Thyroid gland (tissue), 4 donors: ENCODE results near the gene NEXN. TPM values are rescaled to one million over a fixed set of nuclear protein-coding genes. Genes with fewer than 3 reads are reported as not detected.

Experiments
- DNase-seq, 2 donors: peaks; one replicate each; pipeline ENCODE4 v3.0.0-alpha.2; 2019
- H3K27ac ChIP-seq, 3 donors: fragments of 200-600 bp; sonication (generic); 1 replicate in 2 of 3; 2 replicates in 1 of 3; pipeline ENCODE4 v1.5.1; 2016 to 2019; ENCODE audit warnings: mild to moderate bottlenecking in 1 of 3, moderate library complexity in 1 of 3
- H3K27me3 ChIP-seq: fragments of 200-600 bp; sonication (generic); one replicate; pipeline ENCODE4 v1.5.1; 2019
- H3K36me3 ChIP-seq, 2 donors: fragments of 200-600 bp; sonication (generic); one replicate each; pipeline ENCODE4 v1.5.1; 2016 to 2019
- H3K4me1 ChIP-seq, 2 donors: fragments of 200-600 bp; sonication (generic); one replicate each; pipeline ENCODE4 v1.5.1; 2017 to 2019
- H3K4me3 ChIP-seq, 3 donors: fragments of 200-600 bp; sonication (generic); replicated peaks in 1 of 3; 1 replicate in 2 of 3; 2 replicates in 1 of 3; pipeline ENCODE4 v1.5.1; 2016; ENCODE audit warnings: mild to moderate bottlenecking in 1 of 3
- H3K9me3 ChIP-seq: fragments of 200-600 bp; sonication (generic); one replicate; pipeline ENCODE4 v1.5.1; 2017
- POLR2A ChIP-seq, 2 donors: fragments of 450-650 bp; IDR thresholded peaks; one replicate each; pipeline ENCODE4 v1.6.1; 2017; ENCODE audit warnings: antibody characterized with exemption in 2 of 2, mild to moderate bottlenecking in 2 of 2, moderate library complexity in 1 of 2
- WGBS, 2 donors: methylation state at CpG; one replicate each; pipeline ENCODE4 v1.1.5; 2017; 5-methylcytosine and 5-hydroxymethylcytosine counted together
- intact Hi-C: fragments of 100-400 bp; cut with DNase I; formaldehyde crosslinking; loops from one replicate; pipeline ENCODE4 v1.15.1; 2023
- total RNA-seq, 4 donors: library from RNA; depleted of rRNA; stranded (reverse); fragments of >200 nt; gene quantifications; one replicate each; pipeline ENCODE4 v1.2.3, GENCODE V29; 2016
- TF ChIP-seq, protein P1 (sequence below), 6 experiments: fragments of 200-600 bp in 3 of 6; fragments of 450-650 bp in 3 of 6; sonication (generic) in 3 of 6; IDR thresholded peaks; one replicate each; pipeline ENCODE4 v1.5.1; 2016 to 2019; ENCODE audit warnings: antibody characterized with exemption in 6 of 6, mild to moderate bottlenecking in 2 of 6, inconsistent platforms in 1 of 6, moderate library complexity in 1 of 6

Gene NEXN
- total RNA-seq, 4 donors from 2014 or later: 5.7 to 16.5 (median 11.0) TPM

DNA sequence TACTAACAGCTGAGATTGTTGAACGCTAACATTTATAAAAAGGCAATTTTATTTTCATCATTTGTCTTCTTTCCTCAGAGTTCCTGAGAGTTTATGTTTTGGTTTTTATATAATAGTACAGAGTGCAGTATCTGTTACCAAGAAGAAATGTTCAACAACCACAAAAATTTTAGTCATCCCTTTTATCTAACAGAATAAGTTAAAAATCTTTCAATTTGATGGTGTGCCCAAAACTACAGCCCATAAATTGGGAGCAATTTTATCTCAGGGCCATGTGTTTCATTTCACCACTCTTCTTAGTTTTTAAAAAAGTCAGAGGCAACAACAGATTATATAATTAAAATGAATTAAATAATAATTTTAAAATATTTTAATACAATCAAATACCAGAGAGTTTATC is 37.1 kb downstream of the NEXN start:
- WGBS, 2 donors: 49 to 67% methylated on average over 1 of the region's 1 CpG
- TF ChIP-seq, protein P1, sequence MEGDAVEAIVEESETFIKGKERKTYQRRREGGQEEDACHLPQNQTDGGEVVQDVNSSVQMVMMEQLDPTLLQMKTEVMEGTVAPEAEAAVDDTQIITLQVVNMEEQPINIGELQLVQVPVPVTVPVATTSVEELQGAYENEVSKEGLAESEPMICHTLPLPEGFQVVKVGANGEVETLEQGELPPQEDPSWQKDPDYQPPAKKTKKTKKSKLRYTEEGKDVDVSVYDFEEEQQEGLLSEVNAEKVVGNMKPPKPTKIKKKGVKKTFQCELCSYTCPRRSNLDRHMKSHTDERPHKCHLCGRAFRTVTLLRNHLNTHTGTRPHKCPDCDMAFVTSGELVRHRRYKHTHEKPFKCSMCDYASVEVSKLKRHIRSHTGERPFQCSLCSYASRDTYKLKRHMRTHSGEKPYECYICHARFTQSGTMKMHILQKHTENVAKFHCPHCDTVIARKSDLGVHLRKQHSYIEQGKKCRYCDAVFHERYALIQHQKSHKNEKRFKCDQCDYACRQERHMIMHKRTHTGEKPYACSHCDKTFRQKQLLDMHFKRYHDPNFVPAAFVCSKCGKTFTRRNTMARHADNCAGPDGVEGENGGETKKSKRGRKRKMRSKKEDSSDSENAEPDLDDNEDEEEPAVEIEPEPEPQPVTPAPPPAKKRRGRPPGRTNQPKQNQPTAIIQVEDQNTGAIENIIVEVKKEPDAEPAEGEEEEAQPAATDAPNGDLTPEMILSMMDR (IDR thresholded peaks at IDR 0.05): no peak
- no peak for TF ChIP-seq POLR2A (IDR thresholded peaks at IDR 0.05)
- H3K27me3 ChIP-seq: no peaks in the 10 kb centered on the region
- H3K4me1 ChIP-seq: no peaks in the 10 kb centered on the region
- H3K9me3 ChIP-seq: no peaks in the 10 kb centered on the region
- H3K4me3 ChIP-seq: no peak overlapping the region
- DNase-seq: no peak
- H3K36me3 ChIP-seq: peaks cover 0 to 5% of the 10 kb centered on the region in 2 donors
- intact Hi-C loops: no loop called here
- H3K27ac ChIP-seq: no peak overlapping the region

DNA sequence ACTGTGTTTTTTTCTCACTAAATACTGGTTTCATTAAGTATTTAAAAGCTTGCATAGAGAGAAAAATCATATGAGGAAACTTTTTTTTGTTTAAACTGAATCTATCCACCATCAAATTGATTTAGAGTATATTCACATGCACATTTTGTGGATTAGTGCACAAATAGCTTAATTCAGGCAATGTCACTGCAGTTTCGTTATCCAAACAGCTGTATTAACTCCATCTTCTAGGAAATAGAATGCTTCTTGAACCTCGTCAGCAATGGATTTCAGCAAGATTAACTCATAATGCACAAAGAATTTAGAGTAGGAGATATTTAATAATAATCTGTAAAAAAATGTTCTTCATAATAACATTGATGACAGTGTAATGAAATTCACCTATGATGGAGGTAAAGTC is 37.5 kb downstream of the NEXN start:
- intact Hi-C loops: no loop called here

DNA sequence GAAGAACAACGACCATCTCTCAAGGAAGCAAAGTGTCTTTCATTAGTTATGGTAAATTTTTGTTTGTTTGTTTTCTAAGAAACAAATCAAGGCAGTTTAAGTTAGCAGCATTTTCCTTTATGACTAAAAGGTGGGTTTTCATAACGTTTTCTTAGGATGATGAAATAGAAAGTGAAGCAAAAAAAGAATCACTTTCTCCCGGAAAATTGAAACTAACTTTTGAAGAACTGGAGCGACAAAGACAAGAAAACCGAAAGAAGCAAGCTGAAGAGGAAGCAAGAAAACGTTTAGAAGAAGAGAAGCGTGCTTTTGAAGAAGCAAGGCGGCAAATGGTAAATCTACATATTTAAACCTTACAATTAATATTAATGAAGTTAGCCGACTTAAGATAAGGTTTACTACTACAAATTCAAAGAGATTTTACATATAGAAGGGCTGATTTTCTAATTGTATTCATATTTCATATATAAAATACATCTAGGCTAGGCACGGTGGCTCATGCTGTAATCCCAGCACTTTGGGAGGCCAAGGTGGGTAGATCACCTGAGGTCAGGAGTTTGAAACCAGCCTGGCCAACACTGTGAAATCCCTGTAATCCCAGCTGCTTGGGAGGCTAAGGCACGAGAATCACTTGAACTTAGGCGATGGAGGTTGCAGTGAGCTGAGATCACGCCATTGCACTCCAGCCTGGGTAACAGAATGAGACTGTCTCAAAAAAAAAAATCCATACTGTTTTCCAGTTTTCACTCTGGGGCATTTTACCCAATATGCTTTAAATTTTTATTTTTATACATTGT is 38.3 kb downstream of the NEXN start:
- intact Hi-C loops: no loop called here
- Histone ChIP-seq H3K4me3 (no peak overlapping the region), H3K27me3 (no peaks in the 10 kb centered on the region), H3K27ac (no peak overlapping the region), H3K9me3 (no peaks in the 10 kb centered on the region), H3K4me1 (no peaks in the 10 kb centered on the region), H3K36me3 (peaks cover 0 to 5% of the 10 kb centered on the region in 2 donors)
- TF ChIP-seq POLR2A (IDR thresholded peaks at IDR 0.05): no peak
- TF ChIP-seq, protein P1 (IDR thresholded peaks at IDR 0.05): no peak
- DNase-seq: no peak
- 79 to 83% methylated on average over 13 of the region's 13 CpGs for WGBS, 2 donors

More for the DNA sequence above, 37.5 kb downstream of the NEXN start:
- DNase-seq: no peak
- 86 to 90% methylated on average over 2 of the region's 2 CpGs for WGBS, 2 donors
- Histone ChIP-seq H3K4me3 (no peak overlapping the region), H3K4me1 (no peaks in the 10 kb centered on the region), H3K27me3 (no peaks in the 10 kb centered on the region), H3K36me3 (peaks cover 0 to 5% of the 10 kb centered on the region in 2 donors), H3K27ac (no peak overlapping the region), H3K9me3 (no peaks in the 10 kb centered on the region)
- TF ChIP-seq POLR2A (IDR thresholded peaks at IDR 0.05): no peak
- TF ChIP-seq, protein P1 (IDR thresholded peaks at IDR 0.05): no peak

DNA sequence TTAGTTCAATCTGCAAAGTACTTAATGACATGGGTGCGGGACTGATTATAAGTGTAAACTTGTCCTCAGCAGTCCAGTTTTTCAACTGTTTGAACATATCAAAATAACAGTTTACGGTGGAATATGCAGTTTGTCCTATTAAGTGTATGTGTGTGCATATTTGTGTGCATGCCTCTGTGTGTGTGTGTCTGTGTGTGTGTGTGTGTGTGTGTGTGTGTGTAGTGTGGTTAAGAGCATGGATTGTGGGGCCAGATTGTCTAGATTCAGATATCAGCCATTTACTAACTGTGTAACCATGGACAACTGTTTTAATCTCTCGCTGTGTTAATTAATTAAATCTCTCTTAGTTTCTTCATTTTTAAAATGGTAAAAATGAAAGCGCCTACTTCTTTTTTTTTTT is 39.0 kb downstream of the NEXN start:
- DNase-seq: no peak
- TF ChIP-seq, protein P1 (IDR thresholded peaks at IDR 0.05): no peak
- no peak for TF ChIP-seq POLR2A (IDR thresholded peaks at IDR 0.05)
- 93 to 97% methylated on average over 4 of the region's 4 CpGs for WGBS, 2 donors
- Histone ChIP-seq H3K27ac (no peak overlapping the region), H3K4me1 (no peaks in the 10 kb centered on the region), H3K36me3 (peaks cover 0 to 5% of the 10 kb centered on the region in 2 donors), H3K27me3 (no peaks in the 10 kb centered on the region), H3K4me3 (no peak overlapping the region), H3K9me3 (no peaks in the 10 kb centered on the region)
- intact Hi-C loops: no loop called here

DNA sequence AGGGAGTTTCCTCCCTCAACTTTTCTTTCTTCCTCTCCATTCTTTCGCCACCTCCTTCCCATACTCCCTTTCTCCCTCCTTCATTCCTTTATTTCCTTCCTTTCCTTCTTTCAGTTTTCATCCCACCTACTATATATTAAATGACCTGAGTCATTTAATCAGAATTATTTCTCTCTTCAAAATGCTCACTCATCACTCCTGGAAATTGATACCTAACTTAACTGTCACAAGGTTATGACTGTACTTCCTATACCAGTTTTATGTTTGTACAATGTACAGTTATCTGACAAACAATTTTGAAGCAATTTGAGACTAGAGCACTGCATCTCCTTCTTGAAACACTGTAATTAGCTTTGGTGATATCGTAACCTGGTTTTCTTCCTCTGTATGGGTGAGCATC is 41.4 kb downstream of the NEXN start:
- Histone ChIP-seq H3K27me3 (no peaks in the 10 kb centered on the region), H3K9me3 (no peaks in the 10 kb centered on the region), H3K27ac (no peak overlapping the region), H3K36me3 (peaks cover 0 to 5% of the 10 kb centered on the region in 2 donors), H3K4me3 (no peak overlapping the region), H3K4me1 (no peaks in the 10 kb centered on the region)
- TF ChIP-seq, protein P1 (IDR thresholded peaks at IDR 0.05): no peak
- TF ChIP-seq POLR2A (IDR thresholded peaks at IDR 0.05): no peak
- no peak for DNase-seq
- intact Hi-C loops: no loop called here
- 98 to 99% methylated on average over 2 of the region's 2 CpGs for WGBS, 2 donors
